ENCODE results near the gene TFF2.
A peak's percentile ranks its signal among the peaks of the same experiment; 100 is the strongest.

TFF2 gene

GRCh38 chr21:42366292-42367010 lies 15.7 kb upstream of the TFF2 start, which contains the start of gene TFF1:
TSS of gene TFF1 (minus strand) at chr21:42366535. CDS start at chr21:42366495, 40 bp downstream.
- DNase-seq (ENCODE audit: low read depth in 2 of 2) = no peak

DNA sequence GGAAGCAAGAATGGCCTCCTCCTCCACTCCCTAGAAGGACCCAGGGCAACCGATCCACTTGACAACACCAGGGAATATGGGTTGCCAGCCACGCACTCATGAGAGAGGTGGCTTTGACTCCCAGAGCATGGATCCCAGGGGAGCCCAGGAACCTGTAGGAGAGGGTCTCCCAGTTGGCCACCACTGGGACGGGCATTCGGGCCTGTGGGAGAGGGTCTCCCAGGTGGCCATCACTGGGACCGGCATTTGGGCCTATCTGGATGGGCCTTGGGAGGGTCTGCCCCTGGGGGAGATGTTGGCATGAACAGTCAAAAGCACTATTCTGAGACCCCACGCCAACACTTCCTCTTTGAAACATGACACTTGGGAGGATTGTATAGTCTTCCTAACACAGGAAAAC lies 15.0 kb upstream of the TFF2 start:
- DNase-seq (ENCODE audit: low read depth in 2 of 2) = no peak

DNA sequence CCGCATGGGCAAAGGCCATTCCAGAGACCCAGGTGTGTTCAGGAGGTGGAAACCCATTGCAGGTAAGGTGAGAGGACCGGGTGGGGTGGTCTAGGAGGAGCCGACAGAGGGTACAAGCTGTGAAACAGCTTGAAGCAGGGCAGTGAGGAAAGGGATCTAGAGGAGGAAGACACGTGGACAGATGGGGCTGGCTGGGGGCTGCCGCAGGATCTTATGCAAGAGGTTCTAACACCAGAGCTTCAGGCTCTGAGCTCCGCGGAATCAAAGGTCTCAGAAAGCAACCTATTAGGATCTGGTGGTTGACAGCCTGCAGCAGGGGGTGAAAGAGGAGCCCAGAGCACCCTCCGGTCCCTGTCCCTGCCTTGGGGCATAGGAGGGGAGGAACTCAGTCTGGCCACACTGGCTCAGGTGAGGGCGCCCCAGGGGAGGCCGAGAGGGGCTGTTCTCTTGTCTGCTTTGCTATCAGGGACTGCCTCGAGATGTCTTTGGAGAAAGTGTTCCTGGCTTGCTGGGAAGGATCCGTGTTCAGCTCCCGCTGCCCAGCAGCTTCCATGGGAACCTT lies 13.6 kb upstream of the TFF2 start:
- DNase-seq (ENCODE audit: low read depth in 2 of 2) = no peak

GRCh38 chr21:42363312-42363711 lies 12.5 kb upstream of the TFF2 start:
- DNase-seq (ENCODE audit: low read depth in 2 of 2) = no peak

DNA sequence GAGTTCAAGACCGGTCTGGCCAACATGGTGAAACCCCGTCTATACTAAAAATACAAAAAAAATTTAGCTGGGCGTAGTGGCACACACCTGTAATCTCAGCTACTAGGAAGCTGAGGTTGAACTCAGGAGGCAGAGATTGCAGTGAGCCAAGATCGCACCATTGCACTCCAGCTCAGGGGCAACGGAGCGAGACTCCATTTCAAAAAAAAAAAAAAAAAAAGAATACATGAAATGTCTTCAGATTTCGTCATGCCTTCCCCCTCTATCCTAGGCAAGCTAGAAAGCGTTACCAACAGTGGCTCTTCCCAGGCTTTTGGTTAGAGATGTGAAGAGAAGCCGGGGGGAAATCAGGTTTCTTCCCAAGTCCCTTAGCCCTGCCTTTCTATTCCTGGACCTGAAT lies 11.9 kb upstream of the TFF2 start:
- no peak for DNase-seq (ENCODE audit: low read depth in 2 of 2)

DNA sequence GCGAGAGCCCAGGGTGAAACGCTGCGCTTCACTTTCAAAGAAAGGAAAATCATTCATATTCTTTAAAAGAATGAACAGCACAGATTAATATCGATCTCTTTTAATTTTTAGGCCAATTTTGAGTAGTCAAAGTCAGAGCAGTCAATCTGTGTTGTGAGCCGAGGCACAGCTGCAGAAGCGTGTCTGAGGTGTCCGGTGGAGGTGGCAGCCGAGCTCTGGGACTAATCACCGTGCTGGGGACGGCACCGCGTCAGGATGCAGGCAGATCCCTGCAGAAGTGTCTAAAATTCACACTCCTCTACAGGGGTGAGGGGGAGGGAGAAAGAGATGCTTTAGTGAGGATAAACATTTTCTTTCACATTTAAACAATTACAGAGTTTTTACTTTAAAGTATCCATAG lies 11.4 kb upstream of the TFF2 start:
- no peak for DNase-seq (ENCODE audit: low read depth in 2 of 2)

GRCh38 chr21:42361286-42361685 lies 10.5 kb upstream of the TFF2 start:
- DNase-seq (ENCODE audit: low read depth in 2 of 2) = no peak

DNA sequence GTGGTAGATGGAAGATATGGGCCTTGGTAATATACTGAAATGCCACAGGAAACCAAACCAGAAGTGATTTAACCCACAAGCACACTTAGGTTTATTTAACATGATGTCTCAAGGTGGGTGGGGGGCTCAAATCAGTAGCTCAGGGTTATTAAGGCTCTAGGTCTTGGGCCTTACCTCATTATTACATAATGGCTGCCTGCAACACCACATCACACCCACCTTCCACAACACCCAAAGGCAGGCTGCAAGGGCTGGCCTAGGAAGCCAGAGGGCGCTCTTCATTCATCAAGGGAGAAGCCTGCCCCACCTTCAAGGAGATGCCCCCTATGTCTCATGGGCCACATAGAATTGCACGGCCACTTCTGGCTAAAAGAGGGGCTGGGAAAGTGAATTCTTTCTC lies 9.5 kb upstream of the TFF2 start:
- peak in 1 of 2 donors; percentile 28 for DNase-seq (ENCODE audit: low read depth in 2 of 2)

- DNase-seq (ENCODE audit: low read depth in 2 of 2) = no peak
Measured at GRCh38 chr21:42358937-42359336, 8.1 kb upstream of the TFF2 start.

GRCh38 chr21:42358261-42358660 lies 7.5 kb upstream of the TFF2 start:
- DNase-seq (ENCODE audit: low read depth in 2 of 2) = no peak

- no peak for DNase-seq (ENCODE audit: low read depth in 2 of 2)
Measured at GRCh38 chr21:42357307-42357706, 6.5 kb upstream of the TFF2 start.

GRCh38 chr21:42356650-42357049 lies 5.9 kb upstream of the TFF2 start:
- no peak for DNase-seq (ENCODE audit: low read depth in 2 of 2)

GRCh38 chr21:42356046-42356445 lies 5.3 kb upstream of the TFF2 start:
- DNase-seq (ENCODE audit: low read depth in 2 of 2) = no peak

DNA sequence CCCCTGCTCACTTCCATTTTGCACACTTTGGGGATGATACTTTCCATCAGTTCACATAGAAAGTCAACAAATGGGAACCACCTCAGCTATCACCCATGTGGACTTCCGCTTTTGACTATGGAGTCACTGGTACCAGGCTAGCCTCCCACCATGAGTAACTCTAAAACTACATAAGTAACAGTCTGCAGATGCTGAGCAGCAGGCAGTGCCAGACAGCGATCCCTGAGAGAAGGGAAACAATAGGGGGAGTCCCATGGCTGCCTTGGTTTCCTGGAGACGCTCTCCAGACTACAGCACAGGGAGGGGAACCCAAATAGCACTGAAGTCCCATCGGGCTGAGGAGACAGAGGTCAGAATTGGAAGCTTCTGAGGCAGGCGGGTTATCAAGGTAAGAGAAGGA lies 2.8 kb upstream of the TFF2 start:
- no peak for DNase-seq (ENCODE audit: low read depth in 2 of 2)

DNA sequence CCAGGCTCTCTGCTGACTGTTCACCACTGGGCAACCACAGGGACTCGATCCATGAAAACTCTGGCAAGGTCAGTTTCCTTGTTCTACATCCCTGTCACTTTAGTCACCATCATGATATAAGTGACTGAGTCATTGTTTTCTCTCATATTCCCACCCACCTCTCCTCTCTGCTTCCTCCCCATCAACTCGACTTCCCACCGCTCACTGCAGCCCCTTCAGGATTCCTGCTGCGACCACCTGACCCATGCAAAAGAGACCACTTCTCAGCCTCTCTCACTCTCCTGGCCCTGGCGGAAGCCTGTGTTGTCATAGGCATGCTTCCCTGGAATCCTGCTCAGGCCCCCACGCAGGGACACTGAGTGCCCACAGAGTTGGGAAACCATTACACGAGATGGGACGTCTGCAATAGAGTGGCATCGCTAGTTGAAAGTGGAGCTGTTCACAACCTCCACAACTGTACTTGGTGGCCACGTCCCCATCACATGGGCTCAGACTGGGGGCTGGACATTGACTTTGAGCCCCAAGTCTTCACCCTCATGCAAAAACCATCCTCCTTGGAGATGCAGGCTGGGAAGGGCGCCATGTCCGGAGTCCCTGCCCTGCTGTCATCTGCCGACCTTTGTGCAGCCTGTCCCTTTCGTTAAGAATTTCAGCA lies 1.8 kb upstream of the TFF2 start:
- no peak for DNase-seq (ENCODE audit: low read depth in 2 of 2)

GRCh38 chr21:42351626-42352440 lies 1.0 kb upstream of the TFF2 start:
- no peak for DNase-seq (ENCODE audit: low read depth in 2 of 2)

GRCh38 chr21:42350318-42350910 lies 380 bp downstream of the TFF2 start:
- DNase-seq (ENCODE audit: low read depth in 2 of 2) = no peak

DNA sequence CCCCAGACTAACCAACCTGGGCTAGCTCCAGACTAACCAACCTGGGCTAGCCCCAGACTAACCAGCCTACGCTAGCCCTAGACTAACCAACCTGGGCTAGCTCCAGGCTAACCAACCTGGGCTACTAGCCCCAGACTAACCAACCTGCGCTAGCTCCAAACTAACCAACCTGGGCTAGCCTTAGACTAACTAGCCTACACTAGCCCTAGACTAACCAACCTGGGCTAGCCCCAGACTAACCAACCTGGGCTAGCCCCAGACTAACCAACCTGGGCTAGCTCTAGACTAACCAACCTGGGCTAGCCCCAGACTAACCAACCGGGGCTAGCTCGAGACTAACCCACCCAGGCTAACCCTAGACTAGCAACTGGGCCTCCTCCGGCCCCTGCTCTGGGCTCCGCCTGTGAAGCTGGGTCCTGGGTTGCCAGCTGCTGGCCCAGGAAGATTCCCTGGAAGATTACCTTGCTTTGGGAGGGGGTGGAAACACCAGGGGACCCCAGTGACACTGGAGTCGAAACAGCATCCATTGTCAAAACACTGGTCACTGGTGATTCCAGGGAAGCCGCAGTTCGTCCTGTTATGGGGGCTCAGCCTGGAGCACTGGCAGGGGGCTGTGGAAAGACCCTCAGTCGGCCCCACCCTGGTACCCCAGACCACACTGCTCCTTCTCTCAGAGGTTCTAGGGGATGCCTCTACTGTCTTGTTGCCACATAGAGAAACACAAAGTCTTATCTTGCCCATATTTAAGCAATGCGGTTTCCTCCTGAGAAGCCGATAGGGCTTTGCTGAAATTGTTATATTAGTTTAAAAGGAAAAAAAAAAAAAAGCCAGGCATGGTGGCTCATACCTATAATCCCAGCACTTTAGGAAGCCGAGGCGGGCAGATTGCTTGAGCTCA lies 1.1 kb downstream of the TFF2 start:
- no peak for DNase-seq (ENCODE audit: low read depth in 2 of 2)

GRCh38 chr21:42348762-42349161 lies 2.0 kb downstream of the TFF2 start:
- DNase-seq (ENCODE audit: low read depth in 2 of 2) = no peak

DNA sequence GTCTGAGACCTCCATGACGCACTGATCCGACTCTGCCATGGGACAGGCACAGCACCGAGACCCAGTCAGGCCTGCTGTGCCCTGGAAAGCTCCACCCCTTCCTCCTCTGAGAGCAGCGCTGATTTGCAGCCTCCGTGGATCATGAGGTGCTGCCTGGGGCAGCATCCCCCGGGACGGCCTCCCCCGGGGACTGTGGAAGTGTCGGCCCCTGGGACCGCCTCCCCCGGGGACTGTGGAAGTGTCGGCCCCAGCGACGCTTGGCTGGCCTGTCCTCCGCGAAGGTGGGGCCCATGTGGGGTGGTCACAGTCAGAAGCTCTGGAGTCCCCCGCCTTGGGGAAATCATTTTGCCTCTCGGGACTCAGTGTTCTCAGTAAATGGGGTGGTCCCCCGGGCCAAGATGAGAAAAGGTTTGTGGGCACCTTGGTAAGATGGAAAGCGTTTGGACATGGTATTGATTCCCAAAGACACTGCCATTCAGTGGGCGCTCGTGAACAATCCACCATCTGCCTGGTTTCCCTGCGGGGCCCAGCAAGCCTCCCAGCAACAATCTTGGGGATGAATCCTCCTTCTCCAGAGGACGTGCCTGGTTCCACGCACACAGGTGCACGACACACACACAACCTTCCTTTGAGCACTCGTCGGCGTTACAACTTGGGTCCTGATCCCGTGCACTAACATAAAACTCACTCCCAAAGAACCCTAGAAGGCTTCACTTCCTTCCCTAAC lies 3.0 kb downstream of the TFF2 start:
- no peak for DNase-seq (ENCODE audit: low read depth in 2 of 2)

Data from stimulated activated CD8-positive, alpha-beta memory T cell treated with anti-CD3 and anti-CD28 coated beads, Interleukin-15, amount 100 ng/mL, for 48 hours (primary cell).